Measurements from ENCODE around the gene GLIS1. TPM values are rescaled to one million over a fixed set of nuclear protein-coding genes. Genes with fewer than 3 reads are reported as not detected.

Gene GLIS1
- total and polyA plus RNA-seq, 7 donors = 0.03 to 0.40 (median 0.15) TPM

DNA sequence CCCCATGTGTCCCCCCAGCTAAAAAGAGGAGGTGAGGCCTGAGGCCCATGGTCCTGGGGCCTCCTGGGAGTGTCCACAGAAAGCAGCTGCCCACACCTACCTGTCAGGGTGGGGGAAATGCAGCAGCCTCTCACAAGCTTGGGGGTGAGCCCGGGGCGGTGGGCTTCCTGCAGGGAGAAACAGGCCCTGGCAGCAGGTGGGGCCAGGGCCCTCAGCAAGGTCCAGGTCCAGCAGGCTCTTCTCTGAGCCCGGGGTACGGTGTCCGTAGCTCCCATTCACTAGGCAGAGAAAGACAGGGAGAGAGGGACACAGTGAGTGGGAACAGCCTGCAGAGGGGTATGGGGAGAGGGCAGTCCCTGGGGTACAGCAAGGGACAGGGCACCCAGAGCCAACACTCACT is 139.0 kb downstream of the GLIS1 start:
- no peaks in the 10 kb centered on the region for H3K4me1 ChIP-seq
- no peaks in the 10 kb centered on the region for H3K9me3 ChIP-seq
- H3K27ac ChIP-seq = no peak overlapping the region
- ATAC-seq = no peak
- peak in 1 of 2 donors; percentile 13 for DNase-seq
- intact Hi-C loops (cut with DNase I) = no loop called here
- no peak overlapping the region for H3K4me3 ChIP-seq
- H3K36me3 ChIP-seq (ENCODE audit: insufficient read depth in 1 of 2, low read depth in 1 of 2) = no peaks in the 10 kb centered on the region
- TF ChIP-seq, protein P1, sequence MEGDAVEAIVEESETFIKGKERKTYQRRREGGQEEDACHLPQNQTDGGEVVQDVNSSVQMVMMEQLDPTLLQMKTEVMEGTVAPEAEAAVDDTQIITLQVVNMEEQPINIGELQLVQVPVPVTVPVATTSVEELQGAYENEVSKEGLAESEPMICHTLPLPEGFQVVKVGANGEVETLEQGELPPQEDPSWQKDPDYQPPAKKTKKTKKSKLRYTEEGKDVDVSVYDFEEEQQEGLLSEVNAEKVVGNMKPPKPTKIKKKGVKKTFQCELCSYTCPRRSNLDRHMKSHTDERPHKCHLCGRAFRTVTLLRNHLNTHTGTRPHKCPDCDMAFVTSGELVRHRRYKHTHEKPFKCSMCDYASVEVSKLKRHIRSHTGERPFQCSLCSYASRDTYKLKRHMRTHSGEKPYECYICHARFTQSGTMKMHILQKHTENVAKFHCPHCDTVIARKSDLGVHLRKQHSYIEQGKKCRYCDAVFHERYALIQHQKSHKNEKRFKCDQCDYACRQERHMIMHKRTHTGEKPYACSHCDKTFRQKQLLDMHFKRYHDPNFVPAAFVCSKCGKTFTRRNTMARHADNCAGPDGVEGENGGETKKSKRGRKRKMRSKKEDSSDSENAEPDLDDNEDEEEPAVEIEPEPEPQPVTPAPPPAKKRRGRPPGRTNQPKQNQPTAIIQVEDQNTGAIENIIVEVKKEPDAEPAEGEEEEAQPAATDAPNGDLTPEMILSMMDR (IDR thresholded peaks at IDR 0.05) = no peak
- WGBS, 3 donors = 53 to 81% (median 63%) methylated on average over 4 to 5 of the region's 5 CpGs
- H3K27me3 ChIP-seq (ENCODE audit: insufficient read depth in 3 of 3, low read length in 2 of 3) = no peaks in the 10 kb centered on the region

DNA sequence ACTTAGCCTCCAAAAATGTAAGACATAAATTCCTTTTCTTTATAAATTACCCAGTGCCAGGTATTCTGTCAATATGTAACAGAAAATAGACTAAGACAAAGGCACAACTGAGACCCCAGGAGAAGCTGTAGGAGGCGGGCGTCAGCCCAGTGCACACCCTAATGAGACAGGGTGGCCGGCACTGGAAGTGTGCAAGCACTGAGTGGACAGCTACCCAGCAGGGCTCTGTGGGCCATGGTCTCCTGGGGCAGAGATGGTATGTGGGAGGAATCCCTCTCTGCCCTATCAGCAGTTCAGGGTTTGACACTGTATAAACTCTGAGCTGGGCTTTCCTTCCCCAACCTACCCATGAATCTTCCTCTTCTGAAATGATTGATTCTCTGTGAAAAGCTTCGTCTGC is 139.5 kb downstream of the GLIS1 start:
- H3K4me1 ChIP-seq = no peaks in the 10 kb centered on the region
- no peak overlapping the region for H3K27ac ChIP-seq
- ATAC-seq = no peak
- H3K36me3 ChIP-seq (ENCODE audit: insufficient read depth in 1 of 2, low read depth in 1 of 2) = no peaks in the 10 kb centered on the region
- intact Hi-C loops (cut with DNase I) = no loop called here
- DNase-seq = peak in 1 of 2 donors; percentile 34
- TF ChIP-seq, protein P1 (IDR thresholded peaks at IDR 0.05) = no peak
- no peak overlapping the region for H3K4me3 ChIP-seq
- H3K9me3 ChIP-seq = no peaks in the 10 kb centered on the region
- H3K27me3 ChIP-seq (ENCODE audit: insufficient read depth in 3 of 3, low read length in 2 of 3) = no peaks in the 10 kb centered on the region
- 90 to 99% (median 98%) methylated on average over 4 of the region's 4 CpGs for WGBS, 3 donors

DNA sequence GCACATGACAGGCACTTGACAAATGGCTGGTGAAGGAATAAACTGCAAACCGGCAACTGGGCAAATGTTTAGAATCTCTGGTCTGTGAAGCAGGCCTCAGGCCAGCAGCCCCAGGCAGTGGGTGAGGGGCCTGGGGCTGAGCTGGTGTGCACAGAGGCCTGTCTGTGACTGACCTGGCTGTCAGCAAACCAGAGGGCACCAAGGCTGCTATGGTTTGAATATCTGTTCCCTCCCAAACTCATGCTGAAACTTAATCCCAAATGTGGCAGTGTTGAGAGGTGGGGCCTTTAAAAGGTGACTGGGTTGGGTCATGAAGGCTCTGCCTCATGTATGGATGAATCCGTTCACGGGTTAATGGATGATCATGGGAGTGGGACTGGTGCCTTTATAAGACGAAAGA is 140.0 kb downstream of the GLIS1 start:
- TF ChIP-seq, protein P1 (IDR thresholded peaks at IDR 0.05) = no peak
- Histone ChIP-seq H3K27me3 (ENCODE audit: insufficient read depth in 3 of 3, low read length in 2 of 3) (no peaks in the 10 kb centered on the region), H3K27ac (no peak overlapping the region), H3K9me3 (no peaks in the 10 kb centered on the region), H3K36me3 (ENCODE audit: insufficient read depth in 1 of 2, low read depth in 1 of 2) (no peaks in the 10 kb centered on the region), H3K4me1 (no peaks in the 10 kb centered on the region), H3K4me3 (no peak overlapping the region)
- intact Hi-C loops (cut with DNase I) = no loop called here
- WGBS, 3 donors = 82 to 91% (median 86%) methylated on average over 4 of the region's 4 CpGs
- DNase-seq = peak in 1 of 2 donors; percentile 2
- ATAC-seq = no peak

DNA sequence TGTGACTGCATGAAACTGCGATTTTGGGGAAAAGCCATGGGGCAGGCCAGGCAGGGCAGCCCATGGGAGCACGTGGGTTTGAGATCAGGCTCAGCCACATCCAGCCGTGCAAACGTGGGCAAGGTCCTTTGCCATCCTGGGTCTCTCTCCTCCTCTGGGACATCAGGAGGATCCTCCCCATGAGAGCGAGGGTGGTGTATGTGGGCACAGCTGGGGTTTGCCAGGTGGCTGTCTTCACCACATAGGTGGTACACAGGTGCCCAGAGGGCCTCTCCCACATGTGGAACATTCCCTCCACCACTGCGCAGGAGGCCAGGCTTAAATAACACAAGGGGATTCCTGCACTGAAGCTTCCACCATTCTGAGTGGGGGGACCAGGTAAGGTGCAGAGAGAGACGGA is 143.1 kb downstream of the GLIS1 start:
- Histone ChIP-seq H3K9me3 (no peaks in the 10 kb centered on the region), H3K4me3 (no peak overlapping the region), H3K36me3 (ENCODE audit: insufficient read depth in 1 of 2, low read depth in 1 of 2) (no peaks in the 10 kb centered on the region), H3K4me1 (no peaks in the 10 kb centered on the region), H3K27ac (no peak overlapping the region), H3K27me3 (ENCODE audit: insufficient read depth in 3 of 3, low read length in 2 of 3) (no peaks in the 10 kb centered on the region)
- intact Hi-C loops (cut with DNase I) = no loop called here
- ATAC-seq = no peak
- 92 to 96% (median 94%) methylated on average over 7 of the region's 7 CpGs for WGBS, 3 donors
- TF ChIP-seq, protein P1 (IDR thresholded peaks at IDR 0.05) = no peak
- peak in 1 of 2 donors; percentile 19 for DNase-seq
